H1 (cell line): ENCODE data around the gene CEBPB. TPM values are rescaled to one million over a fixed set of nuclear protein-coding genes. Genes with fewer than 3 reads are reported as not detected.

Source experiments
- CTCF ChIA-PET: fragments of 300-600 bp; sonication (Branson Sonifier 250); formaldehyde crosslinking; loops from one replicate; lab custom pipeline; 2021; ENCODE audit not compliant: partially characterized antibody; lab: Charles Lee
- POLR2A ChIA-PET: fragments of 300-600 bp; sonication (Branson Sonifier 250); formaldehyde crosslinking; loops from one replicate; lab custom pipeline; 2021; ENCODE audit warnings: inconsistent platforms; ENCODE audit not compliant: partially characterized antibody; lab: Charles Lee
- DNase-seq, 2 experiments: peaks; one replicate each; pipeline versions ENCODE4 v3.0.0 to v3.0.0-alpha.2; 2010 to 2022; ENCODE audit warnings: low spot score in 2 of 2, low read depth in 1 of 2, mixed read lengths in 1 of 2
- FAIRE-seq: peaks from 2 replicates; lab custom pipeline; 2011; peaks lifted over from hg19 to GRCh38; lab: Jason Lieb, UNC
- H2AFZ ChIP-seq: 2 replicates; pipeline ENCODE4 v1.8.1; 2012; ENCODE audit warnings: low read length, inconsistent platforms
- H2AK5ac ChIP-seq: 2 replicates; pipeline ENCODE4 v1.6.1; 2013; ENCODE audit warnings: low read depth, low read length
- H2BK120ac ChIP-seq: replicated peaks from 2 replicates; pipeline ENCODE3; 2013; ENCODE audit warnings: low read depth, low read length, inconsistent platforms
- H2BK12ac ChIP-seq: 2 replicates; pipeline ENCODE4 v1.6.1; 2013; ENCODE audit warnings: low read depth, low read length
- H2BK15ac ChIP-seq: 2 replicates; pipeline ENCODE4 v1.6.1; 2013; ENCODE audit warnings: low read length
- H2BK20ac ChIP-seq: 2 replicates; pipeline ENCODE4 v1.6.1; 2013; ENCODE audit warnings: low read length
- H2BK5ac ChIP-seq: 2 replicates; pipeline ENCODE4 v1.6.1; 2013; ENCODE audit warnings: low read depth, low read length
- H3K14ac ChIP-seq: 2 replicates; pipeline ENCODE4 v1.6.1; 2013; ENCODE audit warnings: inconsistent platforms; ENCODE audit not compliant: insufficient read length
- H3K18ac ChIP-seq: 2 replicates; pipeline ENCODE4 v1.6.1; 2013; ENCODE audit warnings: low read length; ENCODE audit errors: extremely low read depth
- H3K23ac ChIP-seq: 2 replicates; pipeline ENCODE4 v1.6.1; 2013; ENCODE audit warnings: inconsistent platforms; ENCODE audit not compliant: insufficient read length
- H3K23me2 ChIP-seq: 2 replicates; pipeline ENCODE4 v1.6.1; 2013; ENCODE audit warnings: low read depth, low read length
- H3K27ac ChIP-seq: 2 replicates; pipeline ENCODE4 v1.6.1; 2011; ENCODE audit warnings: low read depth, low read length, inconsistent platforms
- H3K27me3 ChIP-seq, 4 experiments: replicated peaks in 1 of 4; 1 replicate in 1 of 4; 2 replicates in 3 of 4; pipeline versions ENCODE4 v1.6.1 to v1.8.1; 2011 to 2013; ENCODE audit warnings: low read length in 3 of 4, mild to moderate bottlenecking in 3 of 4, inconsistent platforms in 2 of 4, mixed read lengths in 2 of 4, moderate library complexity in 1 of 4; ENCODE audit not compliant: control insufficient read depth in 3 of 4, insufficient read depth in 3 of 4; ENCODE audit errors: extremely low read depth in 1 of 4
- H3K36me3 ChIP-seq, 4 experiments: 2 replicates each; pipeline versions ENCODE4 v1.6.1 to v1.8.1; 2011 to 2013; ENCODE audit warnings: mild to moderate bottlenecking in 4 of 4, low read length in 3 of 4, moderate library complexity in 2 of 4, control low read depth in 1 of 4, inconsistent platforms in 1 of 4; ENCODE audit not compliant: insufficient read depth in 4 of 4, control insufficient read depth in 2 of 4
- H3K4ac ChIP-seq: replicated peaks from 2 replicates; pipeline ENCODE3; 2013; ENCODE audit warnings: low read length, low read depth, mixed read lengths, inconsistent platforms; ENCODE audit not compliant: insufficient read length
- H3K4me1 ChIP-seq, 4 experiments: replicated peaks in 1 of 4; 1 replicate in 1 of 4; 2 replicates in 3 of 4; pipeline versions ENCODE4 v1.6.1 to v1.8.1; 2011 to 2013; ENCODE audit warnings: low read length in 3 of 4, inconsistent platforms in 2 of 4, mixed read lengths in 1 of 4; ENCODE audit not compliant: insufficient read depth in 4 of 4, control insufficient read depth in 3 of 4
- H3K4me2 ChIP-seq, 2 experiments: 2 replicates each; pipeline versions ENCODE4 v1.6.1 to v1.8.1; 2011 to 2013; ENCODE audit warnings: low read depth in 2 of 2, low read length in 2 of 2, control low read depth in 1 of 2, inconsistent platforms in 1 of 2, mild to moderate bottlenecking in 1 of 2; ENCODE audit not compliant: insufficient read depth in 1 of 2
- H3K4me3 ChIP-seq, 4 experiments: fragments of 200-600, 300-600 bp in 1 of 4; sonication (generic), shearing (Covaris generic), sonication (Bioruptor Twin) in 1 of 4; 2 replicates each; pipeline versions ENCODE4 v1.5.1 to v1.8.1; 2011 to 2016; ENCODE audit warnings: low read length in 4 of 4, low read depth in 3 of 4, control low read depth in 2 of 4, inconsistent platforms in 2 of 4, mild to moderate bottlenecking in 2 of 4, mixed read lengths in 1 of 4, moderate library complexity in 1 of 4; ENCODE audit not compliant: insufficient read depth in 2 of 4; ENCODE audit errors: extremely low read depth in 1 of 4
- H3K56ac ChIP-seq: replicated peaks from 2 replicates; pipeline ENCODE3; 2013; ENCODE audit warnings: low read depth, mild to moderate bottlenecking, mixed read lengths, low read length, inconsistent platforms; ENCODE audit not compliant: insufficient read length
- H3K79me1 ChIP-seq: 2 replicates; pipeline ENCODE4 v1.6.1; 2013; ENCODE audit warnings: low read depth, low read length, control low read depth
- H3K79me2 ChIP-seq, 2 experiments: 2 replicates each; pipeline versions ENCODE4 v1.6.1 to v1.8.1; 2012 to 2013; ENCODE audit warnings: low read length in 2 of 2, mild to moderate bottlenecking in 2 of 2, inconsistent platforms in 1 of 2; ENCODE audit not compliant: insufficient read depth in 2 of 2, control insufficient read depth in 1 of 2
- H3K9ac ChIP-seq, 4 experiments: replicated peaks in 1 of 4; 1 replicate in 1 of 4; 2 replicates in 3 of 4; pipeline versions ENCODE4 v1.6.1 to v1.8.1; 2011 to 2013; ENCODE audit warnings: low read depth in 3 of 4, low read length in 3 of 4, control low read depth in 2 of 4, mild to moderate bottlenecking in 2 of 4, moderate library complexity in 2 of 4, inconsistent platforms in 1 of 4; ENCODE audit errors: extremely low read depth in 1 of 4
- H3K9me3 ChIP-seq, 2 experiments: 2 replicates each; pipeline versions ENCODE4 v1.6.1 to v1.8.1; 2012 to 2013; ENCODE audit warnings: mild to moderate bottlenecking in 2 of 2, moderate library complexity in 2 of 2, control low read depth in 1 of 2, inconsistent platforms in 1 of 2, low read depth in 1 of 2, low read length in 1 of 2, mixed read lengths in 1 of 2; ENCODE audit not compliant: insufficient read depth in 2 of 2
- H4K20me1 ChIP-seq, 2 experiments: replicated peaks in 1 of 2; 2 replicates each; pipeline versions ENCODE3 to v1.8.1; 2011 to 2013; ENCODE audit warnings: inconsistent platforms in 2 of 2, low read length in 2 of 2, mild to moderate bottlenecking in 1 of 2; ENCODE audit not compliant: insufficient read depth in 2 of 2, control insufficient read depth in 1 of 2
- H4K5ac ChIP-seq: 2 replicates; pipeline ENCODE4 v1.6.1; 2013; ENCODE audit warnings: low read length, low read depth, mixed read lengths, inconsistent platforms; ENCODE audit not compliant: insufficient read length
- H4K8ac ChIP-seq: 2 replicates; pipeline ENCODE4 v1.8.0; 2013; ENCODE audit warnings: mild to moderate bottlenecking, moderate library complexity, low read length, inconsistent platforms; ENCODE audit not compliant: insufficient read depth; ENCODE audit errors: extremely low read depth
- H4K91ac ChIP-seq: replicated peaks from 2 replicates; pipeline ENCODE3; 2013; ENCODE audit warnings: low read length, mixed read lengths, inconsistent platforms; ENCODE audit not compliant: insufficient read length
- BRCA1 ChIP-seq: IDR thresholded peaks from 2 replicates; pipeline ENCODE4 v1.6.1; 2012; ENCODE audit warnings: low read depth, low read length, improper control_type of control experiment
- CTCF ChIP-seq, 3 experiments: IDR thresholded peaks; 1 replicate in 2 of 3; 2 replicates in 1 of 3; pipeline versions ENCODE4 v1.5.1 to v1.6.1; 2011; ENCODE audit warnings: low read length in 3 of 3, mild to moderate bottlenecking in 3 of 3, inconsistent platforms in 2 of 3, low read depth in 1 of 3, moderate library complexity in 1 of 3; ENCODE audit not compliant: insufficient read depth in 1 of 3; ENCODE audit errors: control extremely low read depth in 1 of 3
- FOSL1 ChIP-seq: IDR thresholded peaks from 2 replicates; pipeline ENCODE4 v1.6.1; 2011; ENCODE audit warnings: mild to moderate bottlenecking, low read depth, low read length, moderate library complexity; ENCODE audit not compliant: insufficient read depth
- SP2 ChIP-seq: IDR thresholded peaks from 2 replicates; pipeline ENCODE4 v1.6.1; 2012; ENCODE audit warnings: mild to moderate bottlenecking, low read length, inconsistent platforms
- YY1 ChIP-seq: IDR thresholded peaks from 2 replicates; pipeline ENCODE4 v1.6.1; 2011; ENCODE audit warnings: low read depth, mild to moderate bottlenecking, low read length
- WGBS, 2 experiments: shearing (Covaris generic) in 1 of 2; methylation state at CpG; one replicate each; pipeline versions ENCODE4 v1.1.6 to v1.1.7; 2013 to 2015; ENCODE audit warnings: low lambda C conversion rate in 2 of 2, mixed read lengths in 2 of 2, inconsistent platforms in 1 of 2, low coverage in 1 of 2, missing lambda C conversion rate in 1 of 2; ENCODE audit not compliant: insufficient replicate concordance in 2 of 2, insufficient coverage in 1 of 2, insufficient read length in 1 of 2; ENCODE audit errors: extremely low coverage in 1 of 2, missing lambda C conversion rate in 1 of 2; 5-methylcytosine and 5-hydroxymethylcytosine counted together
- polyA plus RNA-seq, 7 experiments: library from polyadenylated mRNA; depleted of rRNA in 3 of 7; stranded (reverse) in 5 of 7; unstranded in 2 of 7; fragments of >200 nt in 5 of 7; fragments of 200-250 nt in 2 of 7; gene quantifications; 1 replicate in 5 of 7; 2 replicates in 1 of 7; 4 replicates in 1 of 7; pipeline versions ENCODE4 v1.2.1 to v1.2.3, GENCODE V29; 2011 to 2013; ENCODE audit warnings: missing spikeins in 2 of 7, mixed read lengths in 2 of 7
- total RNA-seq: library from RNA; stranded (reverse); fragmentation: NEBNext Ultra II Directional; extraction: Animal tissue kit (Norgen Biotek cat#: 25700); gene quantifications from 2 replicates; pipeline ENCODE4 v1.2.1, GENCODE V29; 2021

CEBPB gene
- total and polyA plus RNA-seq, 2 of the 8 experiments (the other 6 are each of a cell fraction or from before 2014, with no cell fraction given) = 7.1 to 24.1 TPM

GRCh38 chr20:50223039-50224005 is 32.7 kb downstream of the CEBPB start:
- H3K23me2 ChIP-seq = no peaks in the 10 kb centered on the region
- no peak overlapping the region for H3K9ac ChIP-seq
- DNase-seq = no peak
- no peaks in the 10 kb centered on the region for H3K27me3 ChIP-seq
- H2BK15ac ChIP-seq = no peak overlapping the region
- H3K4me2 ChIP-seq = no peak overlapping the region
- no peak overlapping the region for H3K56ac ChIP-seq
- FAIRE-seq = no peak
- no peak overlapping the region for H4K5ac ChIP-seq
- H3K4ac ChIP-seq = no peak overlapping the region
- no peak overlapping the region for H3K14ac ChIP-seq
- no peaks in the 10 kb centered on the region for H4K20me1 ChIP-seq
- H3K9me3 ChIP-seq = no peaks in the 10 kb centered on the region
- peaks cover 0 to 3% (median 0%) of the 10 kb centered on the region in 4 experiments; a peak in 1 of 7 replicates for H3K4me1 ChIP-seq
- no peak overlapping the region for H2BK5ac ChIP-seq
- H3K23ac ChIP-seq = no peak overlapping the region
- H3K27ac ChIP-seq = no peak overlapping the region
- no peaks in the 10 kb centered on the region for H3K36me3 ChIP-seq
- H2AK5ac ChIP-seq = no peak overlapping the region
- H2AFZ ChIP-seq = no peak overlapping the region
- H4K8ac ChIP-seq = no peak overlapping the region; the same call in 1 of the 2 replicates
- no peak overlapping the region for H3K4me3 ChIP-seq
- CTCF ChIA-PET = interaction anchor here (0.9 to 3.3 kb wide), 9 partner anchors 9 to 270 kb away, joined by 3 to 16 read pairs (median 4); partner anchors contain the start of gene CEBPB
- H2BK20ac ChIP-seq = no peak overlapping the region
- no peak overlapping the region for H2BK12ac ChIP-seq
- TF ChIP-seq SP2 (no peak), FOSL1 (no peak), CTCF (IDR thresholded peaks at IDR 0.05; ENCODE audit: control extremely low read depth in 1 of 3, insufficient read depth in 1 of 3, low read depth in 1 of 3, low read length in 3 of 3) (no peak), YY1 (no peak), BRCA1 (no peak)
- TF ChIP-seq, all 59 proteins: peak for 0
- POLR2A ChIA-PET = interaction anchor here (1.3 kb wide), 1 partner anchor 32 kb away, joined by 3 read pairs; no protein-coding TSS in a partner anchor
- 90% methylated on average over 28 of the region's 28 CpGs; no CpG with 5 or more reads in 1 of the 2 experiments for WGBS, 2 experiments
- H3K79me1 ChIP-seq = no peaks in the 10 kb centered on the region
- H4K91ac ChIP-seq = no peak overlapping the region
- H2BK120ac ChIP-seq = no peak overlapping the region
- H3K79me2 ChIP-seq = no peaks in the 10 kb centered on the region
- no peak overlapping the region for H3K18ac ChIP-seq
